G401 (cell line): ENCODE data around the gene PSMD14. TPM values are rescaled to one million over a fixed set of nuclear protein-coding genes. Genes with fewer than 3 reads are reported as not detected.

Experiments
- DNase-seq: peaks from one replicate; pipeline ENCODE4 v3.0.0-alpha.2; 2015; ENCODE audit warnings: low spot score
- in situ Hi-C: cut with HindIII; loops from 2 replicates; pipeline ENCODE4 v1.10.0; 2016; ENCODE audit warnings: low sequenced_read_pairs, mixed read lengths
- total RNA-seq: library from RNA; depleted of rRNA; stranded (reverse); fragments of >200 nt; shearing (Covaris generic); gene quantifications from 2 replicates; pipeline ENCODE4 v1.2.3, GENCODE V29; 2014

Gene PSMD14
- total RNA-seq, 1 experiment from 2014 or later = 261 TPM

GRCh38 chr2:161371869-161372268 lies 63.6 kb downstream of the PSMD14 start:
- DNase-seq = peak; percentile 62
- in situ Hi-C loops = no loop called here

DNA sequence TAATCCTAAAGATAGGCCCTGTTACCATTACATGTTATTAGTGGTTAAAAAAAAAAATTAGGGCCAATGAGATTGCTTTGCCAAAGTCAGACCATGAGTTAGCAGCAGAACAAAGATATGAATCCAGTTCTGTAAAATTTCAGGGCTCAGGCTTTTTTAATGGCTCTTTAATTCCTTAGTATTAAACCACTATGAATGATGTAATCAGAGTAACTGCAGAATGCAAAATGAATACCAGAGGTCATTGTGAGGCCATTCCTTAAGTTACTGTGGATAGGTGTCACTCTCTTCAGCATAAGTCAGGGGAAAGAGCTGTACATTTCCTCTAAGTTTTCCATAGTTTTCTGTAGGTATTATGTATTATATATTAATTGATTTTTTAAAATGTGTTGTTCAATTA lies 65.7 kb downstream of the PSMD14 start:
- in situ Hi-C loops = no loop called here
- no peak for DNase-seq

DNA sequence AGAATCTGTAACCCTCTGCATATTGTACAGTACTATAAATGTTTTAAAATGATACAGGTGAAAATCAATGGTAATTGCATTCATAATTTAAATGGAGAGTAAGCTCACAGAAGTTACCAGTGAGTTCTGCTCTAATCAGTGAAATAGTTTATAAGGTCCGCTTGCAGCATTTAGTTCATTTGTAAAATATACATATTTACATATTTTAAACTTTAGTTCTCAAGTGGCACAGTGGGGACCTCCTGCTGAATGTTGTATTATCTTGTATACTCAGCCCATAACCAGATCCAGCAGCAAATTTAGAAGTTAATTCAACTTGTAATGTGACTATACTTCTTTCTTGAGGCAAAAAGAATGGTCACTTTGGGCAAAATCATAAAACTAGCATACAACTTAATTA lies 66.2 kb downstream of the PSMD14 start:
- in situ Hi-C loops = no loop called here

GRCh38 chr2:161379740-161380139 lies 71.5 kb downstream of the PSMD14 start:
- in situ Hi-C loops = no loop called here
- peak; percentile 52 for DNase-seq

More for the DNA sequence above, 66.2 kb downstream of the PSMD14 start:
- no peak for DNase-seq

DNA sequence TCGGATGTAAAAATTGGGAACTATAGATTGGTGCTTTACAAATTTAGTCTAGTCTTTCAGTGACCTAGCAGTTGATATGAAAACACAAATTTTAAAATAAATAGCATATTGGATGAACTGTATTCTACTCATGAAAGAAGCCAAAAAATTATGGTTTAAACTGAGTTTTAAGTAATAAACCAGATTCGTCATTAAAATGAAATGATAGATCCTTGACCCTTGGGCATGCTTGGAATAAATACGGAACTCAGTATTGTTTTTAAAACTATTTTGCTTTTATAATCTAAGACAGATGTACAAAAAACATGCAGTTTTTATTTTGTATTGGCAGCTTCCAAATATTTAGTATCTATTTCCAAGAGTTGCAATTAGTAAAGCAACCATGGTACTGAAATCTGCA lies 73.3 kb downstream of the PSMD14 start:
- in situ Hi-C loops = no loop called here
- no peak for DNase-seq

GRCh38 chr2:161382747-161383146 lies 74.5 kb downstream of the PSMD14 start:
- DNase-seq = no peak
- in situ Hi-C loops = no loop called here

GRCh38 chr2:161384864-161385263 lies 76.6 kb downstream of the PSMD14 start:
- in situ Hi-C loops = no loop called here
- DNase-seq = no peak

- no peak for DNase-seq
- in situ Hi-C loops = no loop called here
Observed at GRCh38 chr2:161386228-161386824, 78.1 kb downstream of the PSMD14 start.

- in situ Hi-C loops = no loop called here
- no peak for DNase-seq
Observed at GRCh38 chr2:161388146-161388779, 80.0 kb downstream of the PSMD14 start.

DNA sequence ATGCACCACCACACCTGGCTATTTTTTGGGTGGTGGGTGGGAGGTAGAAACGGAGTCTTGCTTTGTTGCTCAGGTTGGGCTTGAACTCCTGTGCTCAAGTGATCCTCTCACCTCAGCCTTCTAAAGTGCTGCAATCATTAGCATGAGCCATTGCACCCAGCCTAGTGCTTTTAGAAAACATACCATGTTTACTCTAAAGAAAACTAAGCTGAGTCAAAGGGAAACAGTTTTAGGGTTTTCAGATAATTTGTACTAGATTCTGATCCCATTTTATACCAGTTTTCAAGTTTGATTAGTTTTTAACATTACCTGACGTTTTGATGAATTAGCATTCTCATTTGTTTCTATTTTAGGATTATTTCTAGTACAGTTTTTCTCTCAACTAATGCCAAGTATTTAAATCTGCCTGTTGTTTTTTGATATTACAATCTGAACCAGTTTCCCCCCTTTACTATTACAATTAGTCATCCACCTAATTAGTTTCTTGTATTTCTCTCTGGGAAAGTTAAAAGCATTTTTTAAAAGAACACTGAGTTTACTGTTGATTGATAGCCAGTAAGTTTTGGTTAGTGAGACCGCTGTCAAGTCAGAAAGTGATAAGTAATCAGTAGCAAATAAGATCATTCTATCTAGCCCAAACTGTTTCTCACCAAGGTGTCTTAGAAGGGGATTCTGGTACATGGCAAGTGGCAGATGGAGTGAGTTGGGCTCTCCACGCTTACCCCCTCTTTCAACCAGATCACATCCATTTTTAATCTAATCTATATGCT lies 83.7 kb downstream of the PSMD14 start:
- in situ Hi-C loops = no loop called here

DNA sequence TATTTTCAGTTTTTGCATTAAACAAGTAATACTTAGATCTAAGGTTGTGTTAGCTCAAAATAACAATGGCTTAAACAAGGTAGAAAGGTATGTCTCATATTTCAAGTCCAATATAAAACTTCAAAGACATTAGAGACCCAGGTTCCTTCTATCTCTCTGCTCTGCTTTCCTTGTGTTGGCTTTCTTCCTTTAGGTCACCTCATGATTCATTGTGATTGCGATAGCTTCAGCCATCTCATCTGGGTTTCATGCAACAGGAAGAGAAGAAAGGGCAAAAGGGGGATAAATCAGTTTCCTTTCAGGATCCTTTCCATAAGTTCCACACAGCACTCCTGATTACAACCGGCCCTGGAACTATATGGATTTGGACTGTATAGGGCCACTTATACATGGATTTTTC lies 91.9 kb downstream of the PSMD14 start:
- DNase-seq = no peak
- in situ Hi-C loops = no loop called here

More for the DNA sequence above, 83.7 kb downstream of the PSMD14 start:
- no peak for DNase-seq

DNA sequence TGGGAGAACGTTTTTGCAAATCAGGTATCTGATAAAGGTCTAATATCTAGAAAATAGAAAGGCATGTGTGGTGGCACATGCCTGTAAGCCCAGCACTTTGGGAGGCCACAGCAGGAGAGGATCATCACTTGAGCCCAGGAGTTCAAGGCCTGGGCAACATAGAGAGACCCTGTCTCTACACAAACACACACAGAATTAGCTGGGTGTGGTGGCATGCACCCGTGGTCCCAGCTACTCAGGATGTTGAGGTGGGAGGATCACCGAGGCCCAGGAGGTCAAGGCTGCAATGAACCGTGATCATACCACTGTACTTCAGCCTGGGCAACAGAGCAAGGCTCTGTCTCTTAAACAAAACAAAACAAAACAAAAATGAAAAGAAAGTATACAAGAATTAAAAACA lies 94.1 kb downstream of the PSMD14 start:
- no peak for DNase-seq
- in situ Hi-C loops = no loop called here

DNA sequence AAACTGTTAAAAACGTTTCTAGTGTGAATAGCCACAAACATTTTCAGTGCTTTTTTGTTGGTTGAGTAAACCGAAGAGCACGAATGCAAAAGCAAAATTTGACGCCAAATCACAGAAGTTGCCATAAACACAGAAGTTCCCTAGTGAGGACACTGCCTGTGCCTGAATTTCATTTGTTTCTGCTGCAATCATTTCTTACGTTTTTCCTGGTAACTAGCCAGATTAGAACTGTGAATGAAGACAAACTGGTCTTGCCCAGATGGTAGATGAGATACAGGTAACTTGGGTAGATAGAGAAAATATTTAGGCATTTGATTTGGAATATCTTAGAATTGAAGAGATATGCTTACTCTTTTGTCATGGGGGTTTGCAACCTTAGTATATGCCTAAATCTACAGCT lies 98.1 kb downstream of the PSMD14 start:
- DNase-seq = no peak
- in situ Hi-C loops = no loop called here

- no peak for DNase-seq
- in situ Hi-C loops = no loop called here
Observed at GRCh38 chr2:161407597-161407996, 99.4 kb downstream of the PSMD14 start.

- no peak for DNase-seq
- in situ Hi-C loops = no loop called here
Observed at GRCh38 chr2:161409308-161409907, 101.2 kb downstream of the PSMD14 start.

GRCh38 chr2:161412346-161412745 lies 104.1 kb downstream of the PSMD14 start:
- in situ Hi-C loops = no loop called here
- DNase-seq = no peak

GRCh38 chr2:161414042-161415033 lies 106.1 kb downstream of the PSMD14 start:
- DNase-seq = peak; percentile 12
- in situ Hi-C loops = no loop called here

DNA sequence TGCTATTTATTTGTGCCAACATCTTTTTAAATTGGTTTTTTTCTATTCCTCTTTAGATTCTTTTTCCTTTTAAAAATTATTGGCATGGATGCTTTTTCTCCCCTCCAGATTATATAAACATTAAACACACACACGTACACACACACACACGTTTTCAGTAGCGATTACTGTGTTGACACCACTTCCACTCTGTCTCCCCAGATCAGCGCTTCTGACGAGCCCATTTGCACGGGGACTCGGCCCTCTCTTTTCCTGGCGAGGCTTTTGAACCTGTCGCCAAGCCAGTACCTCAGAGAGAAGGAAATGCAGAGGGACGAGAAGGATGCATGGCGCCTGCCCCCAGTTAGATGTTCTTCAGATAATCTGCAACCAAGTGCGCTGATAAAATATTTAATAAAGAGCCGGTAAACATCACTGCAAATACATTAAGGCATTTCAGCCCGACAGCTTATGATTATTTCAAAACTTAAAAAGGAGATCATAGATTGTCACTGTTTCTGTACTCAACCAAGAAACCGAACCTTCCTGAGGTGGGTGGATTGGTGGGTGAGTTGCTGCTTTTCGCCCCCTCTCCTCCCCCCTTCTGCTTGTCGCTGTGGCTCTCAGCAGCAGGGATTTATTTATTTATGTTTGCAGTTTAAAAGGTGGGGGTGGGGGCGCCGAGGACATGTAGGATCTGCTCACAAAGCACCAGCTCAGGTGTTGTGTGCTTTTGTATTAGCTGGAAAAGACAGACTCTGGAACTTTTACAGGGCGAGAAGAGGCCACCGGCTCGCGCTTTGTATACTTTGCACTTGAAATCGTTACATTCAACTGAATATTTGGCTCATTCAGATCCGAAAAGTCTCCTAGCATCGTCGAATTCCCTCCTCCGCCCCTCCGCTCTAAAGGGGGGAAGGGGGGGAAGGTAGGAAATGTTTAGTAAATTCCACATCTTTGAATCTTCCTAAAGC lies 107.1 kb downstream of the PSMD14 start:
- DNase-seq = peak; percentile 28
- in situ Hi-C loops = no loop called here
